ENCODE data around the gene MAFF. TPM values are rescaled to one million over a fixed set of nuclear protein-coding genes. Genes with fewer than 3 reads are reported as not detected.

Gene MAFF
- total RNA-seq, 2 experiments from 2014 or later: 8.5 to 8.6 TPM

- no peaks in the 10 kb centered on the region for H3K9me3 Mint-ChIP-seq
- H3K4me3 Mint-ChIP-seq: no peak overlapping the region
- H3K27ac Mint-ChIP-seq: no peak overlapping the region
- peaks cover 3% of the 10 kb centered on the region for H3K36me3 Mint-ChIP-seq
- H3K27me3 Mint-ChIP-seq: no peaks in the 10 kb centered on the region
- peaks cover 3% of the 10 kb centered on the region for H3K4me1 Mint-ChIP-seq
- DNase-seq: no peak
Observed at GRCh38 chr22:38238519-38239071, 36.8 kb downstream of the MAFF start.

DNA sequence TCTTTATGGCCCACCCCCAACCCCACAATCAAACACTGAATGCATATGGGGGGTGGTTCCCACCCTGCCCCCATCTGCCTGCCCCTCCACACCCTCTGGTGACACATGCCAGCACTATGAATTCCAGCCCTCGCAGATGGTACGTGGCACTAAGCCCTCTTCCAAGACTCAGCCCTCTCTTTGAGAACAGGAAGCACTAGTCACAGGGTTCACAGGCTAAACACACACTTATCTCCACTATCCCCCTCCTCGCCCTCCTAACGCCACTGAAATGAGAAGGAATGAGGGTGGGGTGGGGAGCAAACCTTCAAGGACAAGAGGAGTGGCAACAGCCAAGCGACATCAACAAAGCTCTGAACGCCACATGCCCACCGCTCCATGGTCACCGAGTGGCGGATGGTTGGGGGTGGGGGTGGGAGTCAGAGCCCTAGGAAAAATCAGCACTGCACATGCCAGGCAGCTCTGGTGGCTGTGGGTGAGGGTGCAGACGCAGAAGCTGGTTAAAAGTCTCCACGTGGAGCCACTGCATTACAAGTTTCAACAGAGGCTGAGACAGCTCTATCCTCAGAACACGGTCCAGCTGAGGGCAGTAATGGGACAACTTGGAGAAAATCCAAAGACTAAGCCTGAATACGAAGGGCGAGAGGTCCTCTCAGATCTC is 37.4 kb downstream of the MAFF start:
- Mint-ChIP-seq H3K4me1 (peaks cover 3% of the 10 kb centered on the region), H3K27me3 (no peaks in the 10 kb centered on the region), H3K9me3 (no peaks in the 10 kb centered on the region), H3K4me3 (no peak overlapping the region), H3K27ac (no peak overlapping the region), H3K36me3 (peaks cover 3% of the 10 kb centered on the region)
- no peak for DNase-seq

GRCh38 chr22:38240734-38241252 is 39.0 kb downstream of the MAFF start:
- no peak for DNase-seq
- Mint-ChIP-seq H3K36me3 (peaks cover 3% of the 10 kb centered on the region), H3K27me3 (no peaks in the 10 kb centered on the region)

DNA sequence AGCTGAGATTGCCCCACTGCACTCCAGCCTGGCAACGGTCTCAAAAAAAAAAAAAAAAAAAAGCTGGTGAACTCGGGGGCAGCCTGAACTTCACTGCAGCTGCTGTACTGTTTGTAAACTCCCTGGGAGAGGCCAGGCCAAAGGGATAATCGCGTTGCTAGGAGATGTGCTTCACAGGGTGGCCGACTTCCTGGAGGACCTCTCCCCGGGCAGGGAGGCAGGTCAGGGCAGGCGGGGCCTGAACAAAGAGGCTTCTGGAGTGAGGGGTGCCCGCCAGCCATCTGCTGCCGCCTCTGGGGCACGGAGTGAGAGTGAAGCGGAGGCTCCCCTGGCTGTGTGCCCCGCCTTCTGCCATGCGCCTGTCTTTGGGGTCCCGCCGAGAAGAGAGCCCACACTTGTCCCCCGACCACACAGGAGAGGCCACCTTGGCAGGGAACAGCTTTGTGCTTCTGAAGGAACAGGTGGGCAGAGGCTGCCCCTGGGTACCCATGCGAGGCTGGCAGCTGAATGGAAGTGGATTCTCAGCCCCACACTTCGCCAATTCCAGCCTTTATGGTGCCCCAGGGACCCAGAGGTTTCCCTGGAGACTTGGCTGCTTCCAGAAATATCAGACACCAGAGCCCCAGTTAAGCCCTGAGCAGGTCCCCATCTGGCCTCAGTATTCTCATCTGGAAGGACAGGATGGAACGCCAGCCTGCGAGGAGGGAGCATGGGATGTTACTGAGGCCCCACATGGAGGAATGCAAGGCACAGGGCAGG is 41.4 kb downstream of the MAFF start:
- Mint-ChIP-seq H3K4me1 (peaks cover 3% of the 10 kb centered on the region), H3K9me3 (no peaks in the 10 kb centered on the region), H3K4me3 (no peak overlapping the region), H3K36me3 (peaks cover 3% of the 10 kb centered on the region), H3K27ac (no peak overlapping the region), H3K27me3 (no peaks in the 10 kb centered on the region)
- DNase-seq: no peak

More at GRCh38 chr22:38240734-38241252, 39.0 kb downstream of the MAFF start:
- Mint-ChIP-seq H3K4me3 (no peak overlapping the region), H3K9me3 (no peaks in the 10 kb centered on the region), H3K27ac (no peak overlapping the region), H3K4me1 (peaks cover 3% of the 10 kb centered on the region)

GRCh38 chr22:38244106-38244505 is 42.3 kb downstream of the MAFF start:
- DNase-seq: no peak
- H3K4me1 Mint-ChIP-seq: peaks cover 3% of the 10 kb centered on the region
- no peaks in the 10 kb centered on the region for H3K9me3 Mint-ChIP-seq
- no peak overlapping the region for H3K4me3 Mint-ChIP-seq
- H3K36me3 Mint-ChIP-seq: peaks cover 3% of the 10 kb centered on the region
- no peaks in the 10 kb centered on the region for H3K27me3 Mint-ChIP-seq
- H3K27ac Mint-ChIP-seq: no peak overlapping the region

DNA sequence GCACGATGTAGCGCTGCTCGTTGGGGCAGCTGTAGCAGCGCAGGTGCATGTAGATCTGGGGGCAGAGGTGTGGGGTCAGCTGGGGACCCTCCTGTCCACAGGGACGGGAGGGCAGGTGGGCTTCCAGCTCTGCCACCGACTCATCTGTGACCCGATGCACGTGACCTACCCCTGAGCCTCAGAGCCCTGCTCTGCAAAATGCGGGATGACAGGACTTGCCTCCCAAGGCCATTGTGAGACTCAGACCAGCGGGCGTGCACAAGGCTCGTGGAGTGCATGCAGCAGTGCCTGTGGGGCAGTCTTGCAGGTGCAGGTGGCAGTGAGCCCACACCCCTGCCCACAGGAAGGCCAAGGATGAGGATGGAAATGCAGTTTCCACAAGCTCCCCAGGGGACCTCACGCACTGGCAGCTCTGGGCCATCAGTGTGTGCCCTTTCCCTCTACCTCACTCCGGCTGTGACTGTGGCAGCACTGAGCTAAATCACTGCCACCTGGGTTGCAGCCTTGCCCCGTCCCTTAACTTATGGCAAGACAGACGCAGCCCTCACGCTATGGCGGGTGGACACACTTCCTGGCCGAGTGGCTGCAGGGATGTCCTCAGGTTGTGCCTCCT is 44.4 kb downstream of the MAFF start:
- Mint-ChIP-seq H3K4me3 (no peak overlapping the region), H3K36me3 (peaks cover 9% of the 10 kb centered on the region), H3K9me3 (no peaks in the 10 kb centered on the region), H3K27ac (no peak overlapping the region), H3K4me1 (no peaks in the 10 kb centered on the region), H3K27me3 (no peaks in the 10 kb centered on the region)
- no peak for DNase-seq

DNA sequence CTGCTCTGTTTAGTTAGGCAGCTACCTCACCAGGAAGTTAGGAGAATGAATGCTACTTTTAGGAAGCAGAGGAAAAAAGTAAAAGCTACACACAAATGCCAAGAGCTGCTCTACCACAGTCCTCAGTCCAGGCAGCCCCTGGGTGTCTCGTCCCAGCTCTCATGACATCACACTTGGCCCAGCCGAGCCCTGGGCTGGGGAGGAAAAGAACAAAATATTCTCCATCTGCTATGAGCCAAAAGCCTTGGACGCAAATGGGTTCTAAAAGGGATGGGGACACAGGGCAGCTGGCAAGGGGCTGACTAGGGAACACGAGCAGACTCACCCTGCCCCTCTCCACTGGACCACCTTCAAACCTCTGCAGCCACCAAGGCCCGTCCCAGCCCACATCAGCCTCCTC is 44.9 kb downstream of the MAFF start:
- H3K9me3 Mint-ChIP-seq: no peaks in the 10 kb centered on the region
- no peaks in the 10 kb centered on the region for H3K27me3 Mint-ChIP-seq
- H3K4me3 Mint-ChIP-seq: no peak overlapping the region
- peaks cover 9% of the 10 kb centered on the region for H3K36me3 Mint-ChIP-seq
- DNase-seq: no peak
- no peak overlapping the region for H3K27ac Mint-ChIP-seq
- H3K4me1 Mint-ChIP-seq: no peaks in the 10 kb centered on the region

DNA sequence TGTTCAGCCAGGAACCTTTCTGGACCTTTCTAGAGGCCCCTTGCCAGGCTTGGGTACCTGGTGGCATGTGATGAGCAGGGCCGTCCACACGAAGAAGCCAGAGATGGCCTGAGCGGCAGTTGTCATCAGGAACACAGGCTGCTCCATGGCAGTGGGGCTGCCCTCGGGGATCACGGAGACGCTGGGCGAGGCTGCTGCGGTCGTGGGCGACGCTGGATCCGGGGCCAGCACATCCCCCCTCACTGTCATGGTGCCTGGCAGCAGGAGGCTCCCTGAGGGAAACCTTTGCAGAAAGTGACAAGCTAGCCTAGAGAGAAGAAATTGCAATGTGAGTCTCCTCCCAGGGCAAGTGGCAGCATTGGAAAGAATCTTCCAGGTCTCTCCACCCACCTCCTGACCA is 45.9 kb downstream of the MAFF start:
- Mint-ChIP-seq H3K4me1 (no peaks in the 10 kb centered on the region), H3K27ac (no peak overlapping the region), H3K27me3 (no peaks in the 10 kb centered on the region), H3K36me3 (peaks cover 9% of the 10 kb centered on the region), H3K4me3 (no peak overlapping the region), H3K9me3 (no peaks in the 10 kb centered on the region)
- no peak for DNase-seq

DNA sequence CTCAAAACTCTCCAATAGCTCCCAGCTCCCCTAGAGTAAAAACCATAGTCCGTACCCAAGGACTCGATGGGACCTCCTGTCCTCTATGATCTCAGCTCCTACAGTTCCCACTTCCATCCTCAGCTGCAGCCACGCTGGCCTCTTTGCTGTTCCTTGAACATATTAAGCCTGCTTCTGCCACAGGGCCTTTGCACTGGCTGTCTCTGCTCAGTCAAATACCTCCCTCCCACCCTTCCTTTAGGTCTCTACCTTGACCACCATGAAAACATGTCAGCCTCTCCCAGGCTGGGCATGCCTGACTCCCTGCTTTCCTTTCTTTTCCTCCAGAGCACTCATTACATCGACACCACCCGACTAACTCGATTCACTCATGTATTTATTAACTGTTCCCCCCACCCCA is 46.5 kb downstream of the MAFF start:
- H3K27me3 Mint-ChIP-seq: no peaks in the 10 kb centered on the region
- H3K36me3 Mint-ChIP-seq: peaks cover 9% of the 10 kb centered on the region
- no peak overlapping the region for H3K27ac Mint-ChIP-seq
- no peaks in the 10 kb centered on the region for H3K4me1 Mint-ChIP-seq
- H3K9me3 Mint-ChIP-seq: no peaks in the 10 kb centered on the region
- no peak overlapping the region for H3K4me3 Mint-ChIP-seq
- no peak for DNase-seq

DNA sequence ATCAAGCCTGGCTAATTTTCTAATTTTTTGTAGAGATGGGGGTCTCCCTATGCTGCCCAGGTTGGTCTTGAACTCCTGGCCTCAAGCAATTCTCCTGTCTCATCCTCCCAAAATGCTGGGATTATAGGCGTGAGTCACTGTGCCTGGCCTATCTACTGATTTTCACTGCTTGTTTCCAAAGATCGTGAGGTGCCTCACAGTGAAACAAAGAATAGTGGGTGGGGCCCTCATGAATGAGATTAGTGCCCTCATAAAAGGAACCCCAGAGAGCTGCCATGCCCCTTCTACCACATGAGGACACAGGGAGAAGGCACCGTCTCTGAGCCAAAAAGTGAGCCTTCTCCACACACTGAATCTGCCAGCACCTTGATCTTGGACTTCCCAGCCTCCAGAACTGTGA is 47.5 kb downstream of the MAFF start:
- H3K36me3 Mint-ChIP-seq: peaks cover 9% of the 10 kb centered on the region
- no peak overlapping the region for H3K27ac Mint-ChIP-seq
- H3K9me3 Mint-ChIP-seq: no peaks in the 10 kb centered on the region
- no peaks in the 10 kb centered on the region for H3K4me1 Mint-ChIP-seq
- no peaks in the 10 kb centered on the region for H3K27me3 Mint-ChIP-seq
- no peak overlapping the region for H3K4me3 Mint-ChIP-seq
- DNase-seq: no peak

DNA sequence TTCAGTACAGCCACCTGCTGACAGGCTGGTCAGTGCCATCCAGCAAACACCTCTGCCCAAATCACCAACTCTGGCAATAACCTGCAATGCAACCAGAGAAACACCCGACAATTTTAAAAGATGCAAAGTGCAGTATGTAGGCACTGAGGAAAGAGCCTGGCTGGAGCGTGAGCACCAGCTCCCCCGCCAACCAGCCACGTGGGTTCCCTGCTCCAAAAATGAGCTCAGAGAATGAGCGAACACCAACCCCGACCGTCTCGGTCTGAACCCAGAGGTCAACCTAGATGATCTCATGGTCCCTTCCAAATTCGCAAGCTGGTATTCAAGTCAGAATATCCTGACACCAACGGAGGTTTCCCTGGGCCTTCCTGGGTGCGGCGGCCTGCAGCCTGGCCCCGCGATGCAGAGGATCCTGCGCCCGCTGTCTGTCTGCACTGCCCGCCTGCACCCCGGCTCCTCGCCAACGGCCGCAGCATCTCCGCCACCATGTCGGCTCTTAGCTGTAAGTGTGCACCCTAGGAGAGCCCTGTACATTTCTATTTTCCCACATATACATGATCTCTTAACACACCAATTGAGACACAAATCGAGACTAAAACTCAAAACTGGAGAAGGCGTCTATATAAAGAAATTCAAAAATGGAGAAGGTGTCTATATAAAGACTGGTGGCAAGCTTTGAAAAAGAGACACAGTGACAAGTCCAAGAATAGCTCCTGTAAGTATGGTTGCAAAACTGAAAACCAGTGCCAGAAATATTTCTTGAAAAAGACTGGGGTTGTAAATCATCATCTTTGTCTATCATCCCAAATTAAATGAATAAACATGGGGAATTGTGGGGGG is 48.2 kb downstream of the MAFF start:
- Mint-ChIP-seq H3K4me3 (no peak overlapping the region), H3K4me1 (no peaks in the 10 kb centered on the region), H3K27me3 (no peaks in the 10 kb centered on the region), H3K9me3 (no peaks in the 10 kb centered on the region), H3K36me3 (peaks cover 9% of the 10 kb centered on the region), H3K27ac (no peak overlapping the region)
- no peak for DNase-seq

DNA sequence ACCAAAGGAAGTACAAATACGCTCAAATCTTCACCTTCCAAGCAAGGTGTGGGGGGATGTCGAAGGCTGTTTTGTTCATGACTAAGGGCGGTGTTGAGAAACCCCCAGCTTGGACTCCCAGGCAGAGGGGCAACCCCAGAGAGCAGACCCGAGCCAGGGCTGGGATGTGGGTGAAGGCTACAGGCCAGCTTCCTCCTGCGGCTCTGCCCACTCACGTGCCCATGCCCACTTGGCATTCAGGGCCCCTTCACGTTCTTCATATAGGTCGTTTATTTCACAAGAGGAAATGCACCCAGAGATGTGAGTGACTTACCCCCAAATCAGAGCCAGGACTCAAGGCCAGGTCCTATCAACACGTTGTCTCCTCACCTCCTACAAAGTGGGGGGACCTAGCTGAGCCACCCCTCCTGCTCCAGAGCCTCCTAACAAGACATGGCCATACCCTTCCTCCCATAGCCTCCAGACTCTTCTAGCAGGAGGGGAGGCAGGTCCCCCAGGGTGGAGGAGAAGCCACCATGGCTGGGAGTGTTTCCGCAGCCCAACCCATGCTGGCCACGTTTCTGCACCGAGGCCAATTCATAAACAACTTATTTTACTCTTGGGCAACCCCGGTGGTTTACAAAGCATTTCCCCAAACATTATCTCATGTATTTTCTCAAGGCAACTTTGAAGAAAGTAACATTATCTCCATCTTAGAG is 49.0 kb downstream of the MAFF start:
- Mint-ChIP-seq H3K9me3 (no peaks in the 10 kb centered on the region), H3K4me1 (no peaks in the 10 kb centered on the region), H3K4me3 (no peak overlapping the region), H3K36me3 (peaks cover 9% of the 10 kb centered on the region), H3K27ac (no peak overlapping the region), H3K27me3 (no peaks in the 10 kb centered on the region)
- no peak for DNase-seq

GRCh38 chr22:38251341-38251692 is 49.5 kb downstream of the MAFF start:
- Mint-ChIP-seq H3K27ac (no peak overlapping the region), H3K9me3 (no peaks in the 10 kb centered on the region), H3K4me1 (no peaks in the 10 kb centered on the region), H3K36me3 (peaks cover 9% of the 10 kb centered on the region), H3K27me3 (no peaks in the 10 kb centered on the region), H3K4me3 (no peak overlapping the region)
- no peak for DNase-seq

GRCh38 chr22:38255697-38256096 is 53.9 kb downstream of the MAFF start:
- Mint-ChIP-seq H3K9me3 (no peaks in the 10 kb centered on the region), H3K27me3 (no peaks in the 10 kb centered on the region), H3K36me3 (peaks cover 1% of the 10 kb centered on the region), H3K27ac (no peak overlapping the region), H3K4me1 (peaks cover 4% of the 10 kb centered on the region), H3K4me3 (no peak overlapping the region)
- no peak for DNase-seq
